HL-60 (cell line): ENCODE data around the gene LBX1.

ENCODE experiments used
- CTCF ChIP-seq: IDR thresholded peaks from one replicate; pipeline ENCODE4 v1.5.1; 2011; ENCODE audit warnings: low read length, control low read depth, inconsistent platforms; ENCODE audit not compliant: insufficient read depth
- GABPA ChIP-seq: IDR thresholded peaks from 2 replicates; pipeline ENCODE4 v1.6.1; 2012; ENCODE audit warnings: low read depth
- POLR2AphosphoS5 ChIP-seq: IDR thresholded peaks from 2 replicates; pipeline ENCODE4 v1.6.1; 2012; ENCODE audit warnings: low read depth

- TF ChIP-seq CTCF: no peak
- no peak for TF ChIP-seq POLR2AphosphoS5
- TF ChIP-seq GABPA: no peak
Observed at GRCh38 chr10:101219946-101220451, 9.3 kb downstream of the LBX1 start.
